Measurements from ENCODE around the gene CENPP.

CENPP gene

DNA sequence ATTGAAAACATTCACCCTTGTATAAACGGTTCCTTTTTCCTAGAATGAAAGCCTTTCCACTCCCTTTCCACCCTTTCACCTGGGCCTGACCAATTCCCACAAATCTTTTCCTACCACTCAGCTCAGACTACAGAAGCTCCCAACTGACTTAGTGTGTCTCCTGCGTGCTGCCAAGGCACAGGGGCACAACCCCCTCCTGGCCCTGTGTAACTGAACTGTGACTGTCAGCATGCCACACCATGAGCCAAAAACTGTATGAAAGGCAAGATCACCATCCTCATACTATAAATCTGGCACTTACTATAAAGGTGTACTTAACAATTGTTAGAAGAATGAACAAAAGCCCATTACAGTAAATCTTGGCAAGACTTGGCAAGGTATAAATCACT, 12.1 kb upstream of the CENPP start:
- DNase-seq = no peak

DNA sequence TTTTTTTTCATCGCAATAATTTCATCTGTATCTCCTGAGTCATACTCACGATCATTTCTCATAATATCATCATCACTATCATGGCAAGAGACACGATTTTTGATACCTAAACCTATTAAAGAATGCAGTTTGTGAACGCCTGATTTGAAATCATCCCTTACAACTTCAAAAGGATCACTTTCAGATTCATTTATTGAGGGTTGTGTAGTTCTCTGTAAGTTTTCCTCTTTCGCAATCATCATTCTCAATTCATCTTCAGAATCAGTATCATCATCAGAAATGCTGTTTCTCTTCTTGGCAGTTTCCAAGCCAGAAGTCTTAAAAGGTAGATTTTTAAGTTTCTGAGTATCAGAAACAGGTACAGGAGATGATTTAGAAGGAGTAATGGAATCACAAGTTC, 10.3 kb upstream of the CENPP start:
- DNase-seq = no peak

DNA sequence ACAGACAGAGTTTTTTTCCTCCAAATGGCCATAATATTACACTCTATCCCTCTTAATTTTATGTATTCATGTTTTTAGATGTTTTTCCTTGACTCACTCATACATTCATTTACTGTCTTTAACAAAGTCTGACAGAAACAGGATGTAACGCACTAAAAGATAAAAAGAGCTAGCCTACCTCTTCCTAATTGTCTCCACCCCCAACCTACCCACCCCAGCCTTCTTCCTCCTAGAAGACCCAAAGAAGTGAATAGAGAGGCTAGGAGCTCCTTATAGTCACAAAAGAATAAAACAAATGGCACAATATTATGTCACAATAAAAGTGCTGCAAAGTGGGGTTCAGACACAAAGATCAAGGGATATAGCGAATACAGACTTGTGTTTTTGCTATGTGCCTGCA, 1.3 kb upstream of the CENPP start:
- no peak for DNase-seq

DNA sequence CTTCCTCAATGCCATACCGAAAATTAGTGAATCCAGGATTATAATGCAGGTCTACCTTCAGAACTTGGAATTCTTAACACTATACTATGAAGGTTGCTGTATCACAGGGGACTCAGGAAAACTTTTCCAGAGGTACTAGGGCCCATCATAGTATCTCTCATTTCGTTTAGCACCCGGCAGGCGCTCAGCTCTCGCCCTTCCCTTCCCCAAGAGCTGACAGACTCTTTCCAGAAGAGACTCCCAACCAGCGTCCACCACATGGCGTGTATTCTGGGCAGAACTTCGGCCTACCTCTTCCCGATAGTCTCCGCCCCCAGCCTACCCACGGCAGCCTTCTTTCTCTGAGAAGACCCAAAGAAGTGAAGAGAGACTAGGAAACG, 874 bp upstream of the CENPP start:
- DNase-seq = no peak

DNA sequence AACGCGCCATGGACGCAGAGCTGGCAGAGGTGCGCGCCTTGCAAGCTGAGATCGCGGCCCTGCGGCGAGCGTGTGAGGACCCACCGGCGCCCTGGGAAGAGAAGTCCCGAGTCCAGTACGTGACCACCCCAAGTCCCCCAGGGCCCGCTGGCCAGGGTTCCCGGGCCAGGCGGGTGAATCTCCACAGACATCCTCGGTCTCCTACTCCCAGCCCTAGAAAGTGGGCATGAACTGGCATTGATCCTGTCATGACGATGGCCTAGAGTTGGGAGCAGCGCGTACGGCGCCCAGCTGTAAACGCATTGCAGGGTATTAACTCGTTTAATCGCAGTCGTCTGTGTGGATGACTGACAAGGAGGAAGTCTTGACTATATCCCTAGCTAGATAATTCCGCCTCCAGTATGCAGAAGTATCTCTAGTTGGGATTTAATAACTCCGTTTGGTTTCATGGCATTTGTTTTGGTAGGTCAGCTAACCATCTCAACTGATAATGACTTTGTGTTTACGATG, 293 bp downstream of the CENPP start:
- DNase-seq = no peak

DNA sequence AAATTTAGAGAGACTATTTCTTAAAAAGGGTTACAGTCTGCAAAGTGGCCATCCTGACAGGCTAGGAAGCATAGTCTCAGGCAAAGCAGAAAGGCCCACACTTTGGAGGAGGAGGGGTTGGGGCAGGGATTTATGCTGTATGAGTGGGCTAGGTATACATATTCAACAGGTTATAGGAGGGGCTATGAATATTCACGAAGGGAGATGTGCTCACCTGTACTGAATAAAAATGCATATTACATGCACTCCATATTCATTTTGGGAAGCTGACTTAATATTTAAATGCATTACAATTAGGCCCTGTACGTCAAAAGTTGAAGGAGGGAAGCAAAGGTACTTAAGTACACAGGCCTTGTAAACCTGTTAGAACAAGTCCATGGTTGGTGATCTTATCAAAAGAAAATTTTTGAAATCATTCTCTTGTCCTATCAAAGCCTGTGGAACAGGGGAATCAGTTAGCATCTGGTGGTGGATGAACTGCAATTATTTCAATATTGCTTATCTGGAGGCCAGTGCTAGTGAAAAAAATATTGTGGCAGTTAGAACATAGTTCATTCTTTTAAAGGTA, 1.6 kb downstream of the CENPP start:
- no peak for DNase-seq

DNA sequence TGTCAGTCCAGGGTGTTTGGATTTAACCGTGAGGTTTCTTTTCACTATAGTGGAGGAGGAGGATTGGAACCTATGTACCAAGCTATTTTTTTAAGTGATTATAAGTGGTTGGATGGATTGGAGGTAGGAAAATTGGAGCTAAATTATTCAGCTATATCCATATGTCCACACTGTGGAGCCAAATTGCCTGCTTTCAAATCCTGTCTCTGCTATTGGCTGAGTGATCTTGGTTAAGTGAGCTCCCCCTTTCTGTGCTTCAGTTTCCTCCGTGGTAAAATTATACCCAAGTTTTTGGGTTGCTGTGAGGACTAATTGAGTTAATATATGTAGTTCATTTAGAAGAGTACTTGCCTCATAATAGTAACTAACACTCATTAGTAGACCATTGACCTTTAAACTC, 2.5 kb downstream of the CENPP start:
- no peak for DNase-seq

DNA sequence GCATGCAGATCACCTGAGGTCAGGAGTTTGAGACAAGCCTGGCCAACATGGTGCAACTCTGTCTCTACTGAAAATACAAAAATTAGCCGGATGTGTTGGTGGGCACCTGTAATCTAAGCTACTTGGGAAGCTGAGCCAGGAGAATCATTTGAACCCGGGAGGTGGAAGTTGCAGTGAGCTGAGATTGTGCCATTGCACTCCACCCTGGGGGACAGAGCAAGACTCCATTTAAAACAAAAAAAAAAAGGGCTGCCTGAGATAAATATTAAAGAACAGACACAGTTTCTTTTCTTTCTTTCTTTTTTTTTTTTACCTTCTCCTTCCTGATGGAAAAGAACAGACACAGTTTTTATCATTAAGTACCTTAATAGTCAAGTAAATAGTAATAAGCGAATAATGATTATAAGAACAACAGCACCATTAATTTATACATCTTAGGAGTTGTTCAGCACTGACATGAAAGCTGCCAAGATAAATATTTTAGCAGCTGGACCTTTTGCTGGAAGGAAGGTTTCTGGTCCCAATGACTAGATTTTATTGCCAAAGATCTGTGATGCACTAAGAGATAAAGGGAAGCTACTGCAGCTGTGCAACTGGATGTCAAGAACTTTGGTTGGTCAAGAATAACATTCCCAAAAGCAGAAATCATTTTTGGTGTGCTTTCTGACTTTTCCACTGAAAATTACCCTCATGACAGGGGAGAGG, 7.0 kb downstream of the CENPP start:
- DNase-seq = no peak

DNA sequence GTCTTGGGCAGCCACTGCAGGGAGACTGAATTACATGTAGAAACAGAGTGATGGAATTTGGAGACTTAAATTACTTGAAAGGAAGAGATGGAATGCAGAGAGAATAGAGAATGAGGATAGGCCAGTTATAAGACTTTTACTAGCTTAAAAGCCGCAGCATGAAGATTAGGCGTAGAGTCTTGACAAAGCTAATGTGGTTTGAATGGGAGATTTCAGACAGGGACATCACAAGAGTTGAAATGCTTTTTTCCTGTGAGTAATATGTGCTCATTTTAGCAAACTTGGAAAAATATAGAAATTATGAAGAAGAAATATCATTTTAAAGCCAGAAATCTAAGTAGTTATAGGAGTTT, 7.5 kb downstream of the CENPP start:
- no peak for DNase-seq

DNA sequence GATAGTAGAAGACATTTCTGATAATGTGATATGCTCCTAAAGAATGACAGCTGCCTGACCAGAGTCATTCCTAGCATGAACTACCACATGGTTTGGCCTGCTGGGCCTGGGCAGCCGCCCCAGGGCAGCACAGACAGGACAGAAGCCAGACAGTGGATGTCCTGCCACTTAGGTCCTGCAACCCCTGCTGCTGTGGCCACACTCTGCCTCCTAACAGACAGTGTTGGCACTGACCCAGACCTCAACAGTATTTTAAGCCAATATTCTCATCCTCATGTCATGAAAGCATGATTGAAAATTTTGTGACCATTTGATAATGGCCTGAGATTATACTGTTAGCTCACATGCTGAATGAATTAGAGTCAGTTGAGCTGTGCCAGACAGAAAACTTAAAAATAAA, 15.8 kb downstream of the CENPP start:
- no peak for DNase-seq

DNA sequence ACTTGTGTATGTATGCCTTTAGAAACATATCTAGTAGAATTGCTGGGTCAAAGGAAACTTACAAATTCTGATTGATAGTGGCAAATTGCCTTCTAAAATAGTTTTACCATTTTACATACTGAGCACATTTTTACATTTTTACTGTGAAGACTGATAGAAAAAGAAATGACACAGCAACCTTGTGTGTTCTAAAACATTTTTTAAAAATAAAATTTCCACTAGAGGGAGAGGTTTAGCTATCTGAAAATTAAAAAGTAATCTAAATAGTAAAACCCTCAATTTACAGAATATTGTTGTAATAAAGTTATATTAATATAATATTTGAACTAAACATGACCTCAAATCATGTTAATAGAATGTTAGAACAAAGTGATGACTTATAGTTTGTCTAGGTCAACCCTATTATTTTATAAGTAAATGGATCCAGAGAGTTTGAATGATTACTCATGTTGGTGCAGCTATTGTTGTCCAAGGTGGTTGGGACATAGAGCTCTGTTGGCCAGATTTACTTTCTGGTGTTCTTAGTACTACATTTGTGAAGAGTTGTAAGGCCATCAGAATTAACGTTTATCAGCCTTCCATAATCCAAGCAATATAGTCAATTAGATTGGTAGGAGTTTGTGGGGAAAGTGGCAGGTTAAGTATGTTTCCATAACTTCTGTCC, 17.2 kb downstream of the CENPP start:
- no peak for DNase-seq

DNA sequence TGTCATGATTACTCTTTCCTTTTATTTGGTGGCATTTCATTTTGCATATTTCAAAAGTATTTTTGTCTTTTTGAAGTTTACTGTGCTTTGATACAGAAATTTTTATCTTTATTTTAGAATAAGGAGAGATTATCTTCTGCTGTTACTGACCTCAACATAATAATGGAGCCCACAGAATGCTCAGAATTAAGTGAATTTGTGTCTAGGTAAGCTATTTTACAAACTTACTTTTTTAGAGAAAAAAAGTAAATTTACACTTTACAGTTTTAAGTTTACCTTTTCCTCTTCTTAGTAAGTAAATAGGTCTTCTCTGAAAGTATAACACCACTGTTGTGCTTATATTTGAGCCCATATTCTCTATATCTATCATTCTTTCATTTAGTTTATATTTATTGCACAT, 19.8 kb downstream of the CENPP start:
- DNase-seq = no peak

DNA sequence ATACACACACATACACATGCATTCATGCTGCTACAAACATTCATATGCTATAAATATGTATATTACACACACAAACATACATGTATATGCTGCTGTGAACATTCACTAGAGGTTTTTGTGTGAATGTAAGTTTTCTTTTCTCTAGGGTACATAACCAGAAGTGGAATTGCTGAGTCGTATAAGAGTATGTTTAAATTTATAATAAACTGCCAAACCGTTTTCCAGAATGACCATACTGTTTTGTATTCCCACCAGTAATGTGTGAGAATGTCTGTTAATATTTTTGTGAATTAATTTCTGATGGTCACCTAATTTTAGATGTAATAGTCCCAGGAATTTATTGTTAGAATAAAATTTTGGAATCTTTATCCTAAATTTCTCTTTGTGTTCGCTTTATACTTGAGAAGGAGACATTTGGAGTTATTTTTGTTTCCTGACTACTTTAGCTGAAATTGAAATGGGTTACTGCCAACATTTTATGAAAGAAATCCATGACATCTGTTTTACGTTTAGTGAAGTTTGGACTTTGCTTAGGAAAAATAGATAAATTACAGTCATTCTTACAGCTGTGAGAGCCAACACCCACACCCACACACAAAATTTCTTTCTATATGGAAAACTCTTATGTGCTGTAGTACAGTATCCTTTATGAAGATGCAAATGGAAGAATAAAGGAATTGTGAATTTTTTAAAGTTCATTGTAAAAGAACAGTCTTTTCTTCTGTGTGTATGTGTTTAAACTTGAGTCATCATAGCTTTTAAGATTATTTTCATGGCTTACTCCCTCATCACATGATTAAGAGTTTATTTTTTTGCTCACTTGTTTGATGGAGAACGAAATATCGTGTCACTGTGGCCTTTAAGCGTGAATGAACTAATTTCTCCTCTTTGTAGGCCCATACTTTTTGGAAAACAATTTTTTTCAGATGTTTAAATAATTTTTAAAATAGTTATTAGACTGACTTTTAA, 24.3 kb downstream of the CENPP start:
- DNase-seq = no peak

DNA sequence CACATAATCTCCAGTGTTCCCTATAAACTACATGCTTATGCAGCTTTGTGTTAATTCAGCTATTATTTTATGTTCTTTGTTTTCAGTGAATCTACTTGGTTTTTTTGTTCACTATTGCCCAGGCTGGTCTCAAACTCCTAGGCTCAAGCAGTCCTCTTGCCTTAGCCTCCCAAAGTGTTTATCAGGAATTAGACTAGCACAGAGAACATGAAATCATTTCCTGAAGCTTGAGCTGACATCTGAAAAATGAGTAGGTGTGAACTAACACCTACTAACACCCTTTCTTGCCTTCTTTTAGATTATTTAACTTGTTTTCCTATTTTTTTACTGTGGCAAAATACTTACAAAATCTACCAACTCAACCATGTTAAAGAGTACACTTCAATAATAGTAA, 25.0 kb downstream of the CENPP start:
- DNase-seq = no peak

DNA sequence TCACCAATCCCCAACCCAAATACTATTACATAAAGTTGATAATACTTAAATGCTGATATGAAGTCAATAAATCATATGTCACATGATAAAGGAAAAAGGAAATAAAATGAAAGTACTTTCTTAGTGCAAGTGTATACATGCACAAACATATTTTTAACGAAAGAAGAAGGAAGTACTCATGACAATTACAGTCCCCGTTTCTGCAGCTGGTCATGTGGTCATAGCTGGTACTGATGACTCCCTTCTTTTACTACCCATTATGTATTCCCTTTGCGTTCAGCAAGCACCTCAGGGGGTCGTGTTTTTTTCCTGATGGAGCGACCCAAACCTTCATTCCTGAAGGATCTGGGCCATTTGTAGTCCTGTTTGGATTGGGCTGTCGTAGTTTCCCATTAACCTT, 27.3 kb downstream of the CENPP start:
- no peak for DNase-seq

DNA sequence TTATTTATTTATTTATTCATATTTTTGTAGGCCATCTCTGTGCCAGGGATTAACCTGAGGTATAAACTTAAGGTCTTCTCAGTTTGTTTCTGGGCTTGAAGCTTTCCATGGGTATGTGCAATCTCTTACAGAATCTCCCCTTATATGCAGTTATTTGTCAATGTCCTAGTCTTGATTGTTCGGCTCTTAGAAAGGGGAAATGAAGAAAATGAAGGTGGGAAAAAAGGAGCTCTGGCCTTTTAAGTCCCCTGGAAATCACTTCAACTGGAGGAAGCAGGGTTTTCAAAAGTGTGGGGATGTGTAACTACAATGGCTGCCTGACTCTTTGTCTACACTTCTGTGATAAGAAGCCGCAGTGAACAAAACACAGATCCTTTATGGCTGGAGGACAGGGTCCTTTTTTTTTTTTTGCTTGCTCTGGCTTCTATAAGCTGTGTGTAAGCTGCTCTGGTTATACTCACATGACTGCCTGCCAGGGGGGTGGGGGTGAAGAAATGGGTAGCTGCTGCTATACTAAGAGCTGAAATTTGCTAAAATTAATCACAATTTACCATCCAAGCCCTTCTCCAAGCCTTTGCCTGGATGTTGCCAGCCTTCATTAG, 33.7 kb downstream of the CENPP start:
- DNase-seq = no peak

DNA sequence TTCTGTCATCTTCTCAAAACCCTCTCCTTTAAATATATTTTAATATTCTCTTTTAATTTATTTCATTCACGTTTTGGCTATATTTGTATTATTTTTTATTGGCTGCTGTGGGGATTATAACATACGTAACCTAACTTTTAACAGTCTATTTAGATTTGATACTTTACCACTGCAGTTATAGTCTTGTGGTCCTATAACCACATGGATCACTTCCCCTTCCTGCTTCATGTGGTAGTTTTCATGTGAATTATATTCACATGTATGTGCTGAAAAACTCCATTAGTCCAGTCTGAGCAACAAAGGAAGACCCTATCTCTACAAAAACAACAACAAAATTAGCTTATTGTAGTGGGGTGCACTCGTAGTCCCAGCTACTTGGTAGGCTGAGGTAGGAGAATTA, 34.3 kb downstream of the CENPP start:
- DNase-seq = no peak

DNA sequence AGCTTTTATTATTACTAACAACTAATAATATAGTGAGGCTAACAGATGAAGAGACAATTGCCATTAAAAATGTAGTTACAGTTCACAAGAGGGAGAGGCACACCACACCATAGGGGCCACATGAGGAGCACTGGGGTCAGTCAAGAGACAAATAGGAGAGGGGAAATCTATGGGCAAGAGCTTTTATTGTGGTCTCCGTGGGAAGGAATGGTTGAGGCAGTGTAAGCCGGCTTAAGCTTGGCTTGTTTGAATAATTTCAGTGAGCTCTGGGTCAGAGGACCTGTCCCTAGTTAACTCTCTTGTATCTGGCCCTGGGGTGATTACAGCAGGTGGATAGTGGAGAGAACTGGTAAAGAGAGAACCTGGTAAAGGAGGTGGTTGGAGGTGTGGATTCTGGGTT, 43.3 kb downstream of the CENPP start:
- no peak for DNase-seq

DNA sequence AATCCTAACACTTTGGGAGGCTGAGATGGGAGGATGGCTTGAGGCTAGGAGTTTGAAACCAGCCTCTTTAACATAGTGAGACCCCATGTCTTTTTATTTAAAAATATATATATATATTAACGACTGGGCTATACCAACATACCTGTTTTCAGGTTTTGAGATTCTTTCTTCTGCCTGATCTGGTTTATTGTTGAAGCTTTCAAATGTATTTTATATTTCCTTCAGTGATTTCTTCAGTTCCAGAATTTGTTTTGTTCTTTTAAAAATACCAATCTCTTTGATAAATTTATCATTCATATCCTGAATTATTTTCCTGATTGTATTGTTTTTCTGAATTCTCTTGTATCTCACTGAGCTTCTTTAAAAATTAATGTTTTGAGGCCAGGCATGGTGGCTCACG, 47.4 kb downstream of the CENPP start:
- no peak for DNase-seq

DNA sequence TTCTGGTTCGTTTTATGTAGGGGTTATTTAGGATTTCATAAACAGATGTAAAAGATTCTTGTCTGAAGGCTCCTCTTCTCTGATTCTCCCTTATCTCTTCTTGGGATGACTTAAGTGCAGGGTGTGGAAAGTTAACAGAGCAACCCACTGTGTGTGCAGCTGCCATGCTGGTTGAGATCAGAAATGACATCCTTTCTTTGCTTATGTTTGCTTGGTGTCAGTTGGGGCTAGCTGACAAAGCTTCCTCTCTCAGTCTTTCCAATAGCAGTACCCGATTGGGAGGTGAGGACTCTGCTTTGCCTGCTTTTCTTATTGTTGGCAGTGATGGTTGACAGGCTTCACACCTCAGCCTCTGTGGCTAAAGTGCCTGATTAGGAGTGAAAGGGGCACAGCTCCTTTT, 52.1 kb downstream of the CENPP start:
- no peak for DNase-seq

DNA sequence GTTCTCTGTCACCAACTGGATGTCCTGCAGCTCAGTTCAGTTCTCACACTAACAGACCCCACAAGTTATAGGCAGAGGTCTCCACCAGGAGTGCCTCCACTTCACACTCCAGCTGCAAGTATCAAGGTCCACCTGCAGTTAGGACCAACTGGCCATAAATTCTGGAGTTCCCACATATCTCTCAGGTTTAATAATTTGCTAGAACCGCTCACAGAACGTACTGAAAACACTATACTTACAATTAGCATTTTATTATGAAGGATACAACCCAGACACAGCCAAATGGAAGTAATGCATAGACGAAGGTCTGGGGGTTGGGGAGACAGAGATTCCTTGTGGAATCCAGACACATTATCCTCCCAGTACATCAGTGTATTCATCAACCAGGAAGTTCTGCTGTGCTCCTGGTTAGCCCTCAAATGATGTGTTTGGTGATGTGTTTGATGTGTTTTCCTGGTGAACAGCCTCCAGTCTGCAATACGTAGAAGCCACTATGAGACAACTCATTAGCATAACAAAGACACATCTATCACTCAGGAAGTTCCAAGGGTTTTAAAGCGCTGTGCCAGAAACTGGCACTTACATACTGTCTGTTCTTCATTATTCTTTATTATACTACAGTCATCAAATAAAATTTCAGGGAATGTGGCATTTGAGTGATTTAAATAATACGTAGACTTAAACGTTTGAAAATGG, 53.3 kb downstream of the CENPP start:
- no peak for DNase-seq

DNA sequence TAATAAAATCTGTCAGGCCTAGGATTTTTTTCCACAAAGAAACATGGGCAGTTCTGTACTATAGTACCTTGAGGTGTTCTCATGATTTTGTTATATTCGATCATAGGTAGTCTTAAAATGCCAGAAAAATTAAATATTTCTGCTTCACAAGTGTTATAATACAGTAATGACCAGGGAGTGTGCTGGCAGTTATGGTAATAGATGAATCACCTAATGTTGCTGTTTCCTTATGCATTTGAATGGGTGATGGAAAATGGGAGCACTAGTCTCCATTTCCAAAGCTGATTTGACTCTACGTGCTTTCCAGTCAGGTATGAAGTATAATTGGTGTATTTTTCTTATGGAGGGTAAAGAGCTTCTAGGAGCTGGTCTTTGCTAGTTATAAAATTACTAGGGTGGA, 54.9 kb downstream of the CENPP start:
- no peak for DNase-seq
